HUDEP-2 (cell line): Measurements from ENCODE around the gene ATF5.
"Not testable (repeated sequence)": the region's sequence is repeated elsewhere in the genome, so short reads cannot be mapped to it uniquely, and the experiment has no call there.

Source experiments
- DNase-seq, 76 experiments: peaks; one replicate each; lab custom pipeline; 2025; ENCODE audit not compliant: unreplicated experiment in 76 of 76; lab: John Stamatoyannopoulos, UW

Gene ATF5

GRCh38 chr19:49969355-49969754 lies 40.4 kb downstream of the ATF5 start:
- not testable (repeated sequence) for DNase-seq

GRCh38 chr19:49971991-49972411 lies 43.0 kb downstream of the ATF5 start:
- DNase-seq, result no peak

- DNase-seq, result no peak
Observed at GRCh38 chr19:49972841-49973240, 43.8 kb downstream of the ATF5 start.

- DNase-seq, result no peak
Observed at GRCh38 chr19:49973987-49974386, 45.0 kb downstream of the ATF5 start.

GRCh38 chr19:49975051-49975450 lies 46.0 kb downstream of the ATF5 start:
- DNase-seq, result no peak

- no peak for DNase-seq
Observed at GRCh38 chr19:49976496-49976895, 47.5 kb downstream of the ATF5 start.

GRCh38 chr19:49977076-49977475 lies 48.1 kb downstream of the ATF5 start:
- DNase-seq, result no peak

- no peak for DNase-seq
Observed at GRCh38 chr19:49977881-49978280, 48.9 kb downstream of the ATF5 start.

- no peak for DNase-seq
Observed at GRCh38 chr19:49978324-49978723, 49.3 kb downstream of the ATF5 start.

GRCh38 chr19:49981603-49982593 lies 52.9 kb downstream of the ATF5 start:
- DNase-seq, result peak in 7 of 76 experiments; percentile 10 to 19 (median 16)
